HCT116 (cell line): Measurements from ENCODE around the gene CFAP58. TPM values are rescaled to one million over a fixed set of nuclear protein-coding genes. Genes with fewer than 3 reads are reported as not detected.

Source experiments
- ATAC-seq: fragments of 200-7000 bp; cut with Tn5 transposase; 2 replicates; pipeline ENCODE4 v1.9.1; 2020; ENCODE audit warnings: mild to moderate bottlenecking, moderate library complexity
- BruUV-seq: library from RNA; stranded (reverse); fragments of 400-500 nt; replicated peaks from 2 replicates; lab custom pipeline; 2021; lab: Mats Ljungman, UMichigan
- CTCF ChIA-PET: fragments of 300-600 bp; sonication (Branson Sonifier 250); formaldehyde crosslinking; loops from one replicate; lab custom pipeline; 2021; ENCODE audit warnings: antibody characterized with exemption; lab: Charles Lee
- POLR2A ChIA-PET: fragments of 300-600, 350-600 bp; sonication (Branson Sonifier 250); formaldehyde crosslinking; loops from one replicate; lab custom pipeline; 2021; ENCODE audit warnings: antibody characterized with exemption; lab: Charles Lee
- RAD21 ChIA-PET, 2 experiments: fragments of 300-600 bp; sonication (Branson Sonifier 250); formaldehyde crosslinking; loops; one replicate each; lab custom pipeline; 2023; ENCODE audit warnings: low total read pairs in 2 of 2; ENCODE audit not compliant: uncharacterized antibody in 2 of 2, unreplicated experiment in 2 of 2, low non-redundant PET in 1 of 2; lab: Charles Lee
- DNase-seq: peaks from one replicate; pipeline ENCODE4 v3.0.0-alpha.2; 2010; ENCODE audit warnings: low read depth, low spot score
- H2AFZ ChIP-seq: fragments of 200-600 bp; shearing (Covaris generic), sonication (generic); 2 replicates; pipeline ENCODE4 v1.6.1; 2017; ENCODE audit warnings: low read depth, mixed run types, mixed read lengths, antibody characterized with exemption, low read length; ENCODE audit not compliant: poor library complexity, severe bottlenecking
- H3K27ac ChIP-seq: 2 replicates; pipeline ENCODE4 v1.5.1; 2012; ENCODE audit warnings: low read depth, low read length
- H3K27me3 ChIP-seq: fragments of 200-600 bp; sonication (generic); 2 replicates; pipeline ENCODE4 v1.6.1; 2016; ENCODE audit warnings: mixed run types, low read length, mixed read lengths; ENCODE audit not compliant: insufficient read depth
- H3K36me3 ChIP-seq, 2 experiments: fragments of 200-500 bp in 1 of 2; fragments of 200-600 bp in 1 of 2; sonication (Bioruptor generic) in 1 of 2; sonication (generic) in 1 of 2; 2 replicates each; pipeline versions ENCODE4 v1.5.1 to v1.6.1; 2014 to 2016; ENCODE audit warnings: low read length in 2 of 2, inconsistent platforms in 1 of 2, mixed read lengths in 1 of 2, mixed run types in 1 of 2; ENCODE audit not compliant: insufficient read depth in 2 of 2, control insufficient read depth in 1 of 2
- H3K4me1 ChIP-seq, 2 experiments: fragments of 200-600 bp in 1 of 2; sonication (generic) in 1 of 2; 2 replicates each; pipeline versions ENCODE4 v1.5.1 to v1.6.1; 2012 to 2017; ENCODE audit warnings: low read length in 2 of 2, inconsistent platforms in 1 of 2, mild to moderate bottlenecking in 1 of 2, mixed read lengths in 1 of 2, mixed run types in 1 of 2, moderate library complexity in 1 of 2; ENCODE audit not compliant: insufficient read depth in 2 of 2, control insufficient read depth in 1 of 2
- H3K4me2 ChIP-seq: fragments of 200-600 bp; sonication (generic); 2 replicates; pipeline ENCODE4 v1.6.1; 2017; ENCODE audit warnings: mixed run types, low read length, mixed read lengths
- H3K4me3 ChIP-seq, 2 experiments: fragments of 200-600 bp in 1 of 2; sonication (generic) in 1 of 2; replicated peaks in 1 of 2; 2 replicates each; pipeline ENCODE4 v1.5.1; 2011 to 2016; ENCODE audit warnings: low read length in 2 of 2, control low read depth in 1 of 2, low read depth in 1 of 2, mild to moderate bottlenecking in 1 of 2, mixed read lengths in 1 of 2, mixed run types in 1 of 2
- H3K79me2 ChIP-seq: fragments of 200-600 bp; sonication (generic); 2 replicates; pipeline ENCODE4 v1.6.1; 2017; ENCODE audit warnings: mild to moderate bottlenecking, mixed run types, low read length, moderate library complexity, mixed read lengths; ENCODE audit not compliant: insufficient read depth
- H3K9ac ChIP-seq: fragments of 200-600 bp; sonication (generic); 2 replicates; pipeline ENCODE4 v1.6.1; 2016; ENCODE audit warnings: low read length, mixed read lengths
- H3K9me2 ChIP-seq: fragments of 200-600 bp; sonication (generic), shearing (Covaris generic); 2 replicates; pipeline ENCODE4 v1.6.1; 2017; ENCODE audit warnings: mixed run types, mild to moderate bottlenecking, moderate library complexity; ENCODE audit not compliant: insufficient read depth
- H3K9me3 ChIP-seq, 2 experiments: fragments of 200-500 bp in 1 of 2; fragments of 200-600 bp in 1 of 2; sonication (Bioruptor generic) in 1 of 2; sonication (generic) in 1 of 2; 2 replicates each; pipeline ENCODE4 v1.6.1; 2014 to 2017; ENCODE audit warnings: low read length in 2 of 2, mixed read lengths in 2 of 2, inconsistent platforms in 1 of 2, low read depth in 1 of 2, mild to moderate bottlenecking in 1 of 2, mixed run types in 1 of 2, moderate library complexity in 1 of 2; ENCODE audit not compliant: control insufficient read depth in 1 of 2, insufficient read depth in 1 of 2
- H4K20me1 ChIP-seq: fragments of 200-600 bp; sonication (generic), shearing (Covaris generic); 2 replicates; pipeline ENCODE4 v1.6.1; 2017; ENCODE audit warnings: mixed run types, mild to moderate bottlenecking, moderate library complexity; ENCODE audit not compliant: insufficient read depth
- ATF3 ChIP-seq: IDR thresholded peaks from 2 replicates; pipeline ENCODE4 v1.6.1; 2012
- CBX3 ChIP-seq: IDR thresholded peaks from 2 replicates; pipeline ENCODE4 v1.6.1; 2012; ENCODE audit warnings: low read depth
- EGR1 ChIP-seq: IDR thresholded peaks from 2 replicates; pipeline ENCODE4 v1.6.1; 2012; ENCODE audit warnings: low read depth
- ELF1 ChIP-seq: IDR thresholded peaks from 2 replicates; pipeline ENCODE4 v1.6.1; 2012; ENCODE audit warnings: low read depth, borderline replicate concordance
- EZH2 ChIP-seq: fragments of 200-600 bp; sonication (generic); IDR thresholded peaks from 2 replicates; pipeline ENCODE4 v1.6.1; 2017; ENCODE audit warnings: antibody characterized with exemption, mixed run types
- FOSL1 ChIP-seq: IDR thresholded peaks from 2 replicates; pipeline ENCODE4 v1.6.1; 2012; ENCODE audit warnings: low read depth
- RAD21 ChIP-seq: IDR thresholded peaks from 2 replicates; pipeline ENCODE4 v1.6.1; 2012; ENCODE audit warnings: low read depth, mild to moderate bottlenecking
- REST ChIP-seq: IDR thresholded peaks from 2 replicates; pipeline ENCODE4 v1.6.1; 2012; ENCODE audit warnings: low read depth
- SIN3A ChIP-seq: IDR thresholded peaks from 2 replicates; pipeline ENCODE4 v1.6.1; 2012; ENCODE audit warnings: low read depth
- intact Hi-C: fragments of 100-400 bp; cut with micrococcal nuclease; formaldehyde crosslinking; loops from 2 replicates; pipeline ENCODE4 v1.10.0; 2022
- total RNA-seq: library from RNA; stranded (reverse); gene quantifications from one replicate; pipeline ENCODE4 v1.2.1, GENCODE V29; 2021; ENCODE audit not compliant: unreplicated experiment

CFAP58 gene
- total RNA-seq, 1 experiment from 2014 or later, result 0.91 TPM

GRCh38 chr10:104388830-104389229 lies 35.2 kb downstream of the CFAP58 start:
- no peak overlapping the region for H3K9ac ChIP-seq
- no TSS peak for BruUV-seq
- H2AFZ ChIP-seq, result no peak overlapping the region
- peaks cover 0 to 8% of the 10 kb centered on the region in 2 experiments; a peak in 2 of 4 replicates for H3K4me1 ChIP-seq
- intact Hi-C loops, result no loop called here
- RAD21 ChIA-PET, result no interaction called here
- H3K79me2 ChIP-seq, result no peaks in the 10 kb centered on the region
- H3K36me3 ChIP-seq, result no peaks in the 10 kb centered on the region
- TF ChIP-seq FOSL1 (no peak), REST (no peak), ELF1 (no peak), ATF3 (no peak), RAD21 (no peak), EGR1 (no peak), EZH2 (no peak), CBX3 (no peak), SIN3A (no peak)
- TF ChIP-seq, all 23 proteins: peak for 0
- Histone ChIP-seq H3K27me3 (peaks cover 71% of the 10 kb centered on the region), H3K4me3 (no peak overlapping the region), H3K9me2 (no peaks in the 10 kb centered on the region), H3K27ac (no peak overlapping the region), H3K4me2 (no peak overlapping the region), H4K20me1 (no peaks in the 10 kb centered on the region), H3K9me3 (no peaks in the 10 kb centered on the region)
- no peak for ATAC-seq
- DNase-seq, result no peak
- CTCF ChIA-PET, result no interaction called here
- POLR2A ChIA-PET, result no interaction called here
